Hepatocyte (in vitro differentiated cells): ENCODE data around the gene HEMK1. TPM values are rescaled to one million over a fixed set of nuclear protein-coding genes. Genes with fewer than 3 reads are reported as not detected.

Experiments used
- DNase-seq: peaks from one replicate; pipeline ENCODE4 v3.0.0-alpha.2; 2016; ENCODE audit warnings: low spot score
- H2AFZ ChIP-seq: fragments of 200-600 bp; sonication (generic); 2 replicates; pipeline ENCODE4 v1.6.0; 2016; ENCODE audit warnings: antibody characterized with exemption, mild to moderate bottlenecking
- H3K27ac ChIP-seq: fragments of 200-600 bp; sonication (generic); 2 replicates; pipeline ENCODE4 v1.5.1; 2016; ENCODE audit warnings: mild to moderate bottlenecking
- H3K27me3 ChIP-seq: fragments of 200-600 bp; sonication (generic); 2 replicates; pipeline ENCODE4 v1.6.1; 2016
- H3K36me3 ChIP-seq: fragments of 200-600 bp; sonication (generic); replicated peaks from 2 replicates; pipeline ENCODE4 v1.5.1; 2016; ENCODE audit warnings: low read depth; ENCODE audit not compliant: insufficient read depth
- H3K4me1 ChIP-seq: fragments of 200-600 bp; sonication (generic); 2 replicates; pipeline ENCODE4 v1.5.1; 2016; ENCODE audit warnings: mild to moderate bottlenecking, moderate library complexity; ENCODE audit not compliant: insufficient read depth
- H3K4me2 ChIP-seq: fragments of 200-600 bp; sonication (generic); 2 replicates; pipeline ENCODE4 v1.6.0; 2016
- H3K4me3 ChIP-seq: fragments of 200-600 bp; sonication (generic); 2 replicates; pipeline ENCODE4 v1.5.1; 2016; ENCODE audit warnings: mild to moderate bottlenecking
- H3K79me2 ChIP-seq: fragments of 200-600 bp; sonication (generic); 2 replicates; pipeline ENCODE4 v1.6.0; 2017; ENCODE audit warnings: mild to moderate bottlenecking
- H3K9me2 ChIP-seq: fragments of 200-600 bp; sonication (generic); replicated peaks from 2 replicates; pipeline ENCODE4 v1.6.0; 2017; ENCODE audit warnings: mild to moderate bottlenecking; ENCODE audit not compliant: insufficient read depth
- H3K9me3 ChIP-seq: fragments of 200-600 bp; sonication (generic); 2 replicates; pipeline ENCODE4 v1.5.1; 2016; ENCODE audit warnings: low read depth, mild to moderate bottlenecking
- H4K20me1 ChIP-seq: fragments of 200-600 bp; sonication (generic); 2 replicates; pipeline ENCODE4 v1.6.0; 2016; ENCODE audit warnings: mild to moderate bottlenecking; ENCODE audit not compliant: insufficient read depth, poor library complexity, severe bottlenecking
- EZH2 ChIP-seq: fragments of 200-600 bp; sonication (generic); IDR thresholded peaks from 2 replicates; pipeline ENCODE4 v1.6.1; 2016; ENCODE audit warnings: antibody characterized with exemption, mild to moderate bottlenecking, borderline replicate concordance
- EZH2phosphoT487 ChIP-seq: fragments of 200-600 bp; sonication (generic); IDR thresholded peaks from one replicate; pipeline ENCODE4 v1.6.1; 2018; ENCODE audit warnings: antibody characterized with exemption, mild to moderate bottlenecking, low read depth, moderate library complexity; ENCODE audit not compliant: unreplicated experiment, severe bottlenecking
- WGBS: methylation state at CpG from one replicate; pipeline ENCODE4 v1.1.6; 2016; ENCODE audit warnings: low lambda C conversion rate; ENCODE audit errors: missing lambda C conversion rate; 5-methylcytosine and 5-hydroxymethylcytosine counted together
- polyA plus RNA-seq: library from polyadenylated mRNA; unstranded; fragments of >200 nt; fragmentation: Nextera tagmentation; extraction: Ambion mirVana; gene quantifications from 2 replicates; pipeline ENCODE4 v1.2.1, GENCODE V29; 2016
- total RNA-seq: library from RNA; depleted of rRNA; stranded (reverse); fragments of >200 nt; gene quantifications from 2 replicates; pipeline ENCODE4 v1.2.3, GENCODE V29; 2014
- TF ChIP-seq, protein P1 (sequence below): fragments of 200-600 bp; sonication (generic); IDR thresholded peaks from 2 replicates; pipeline ENCODE4 v1.5.1; 2016; ENCODE audit warnings: antibody characterized with exemption, mild to moderate bottlenecking; ENCODE audit not compliant: poor library complexity

The HEMK1 gene
- total and polyA plus RNA-seq, 2 experiments from 2014 or later, result 18.6 to 27.2 TPM

DNA sequence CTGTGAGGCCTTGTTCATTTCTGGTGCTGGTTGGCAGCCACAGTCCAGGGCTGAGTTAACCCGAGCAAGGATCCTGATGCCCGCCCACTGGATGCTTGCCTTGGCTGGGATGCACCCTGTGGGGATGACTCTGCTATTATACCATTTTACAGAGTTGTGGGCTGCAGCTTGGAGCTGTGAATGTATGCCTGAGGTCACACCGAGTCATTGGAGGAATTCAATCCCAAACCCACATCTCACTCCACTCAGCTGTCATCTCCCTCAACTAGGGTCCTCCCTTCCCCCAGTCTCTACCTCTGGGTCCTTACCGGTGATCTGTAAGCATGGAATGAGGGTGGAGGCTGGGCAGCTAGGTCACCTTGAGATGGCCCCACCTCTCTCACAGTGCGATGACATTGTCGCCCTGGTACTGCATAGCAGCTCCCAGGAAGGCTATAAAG is 69.8 kb downstream of the HEMK1 start:
- no peak overlapping the region for H2AFZ ChIP-seq
- no peaks in the 10 kb centered on the region for H3K27me3 ChIP-seq
- 90% methylated on average over 6 of the region's 6 CpGs for WGBS
- H3K4me2 ChIP-seq, result no peak overlapping the region
- H3K79me2 ChIP-seq, result peaks cover 7% of the 10 kb centered on the region
- no peak overlapping the region for H3K27ac ChIP-seq
- H3K4me1 ChIP-seq, result no peaks in the 10 kb centered on the region
- TF ChIP-seq EZH2phosphoT487 (no peak), EZH2 (no peak)
- TF ChIP-seq, protein P1, sequence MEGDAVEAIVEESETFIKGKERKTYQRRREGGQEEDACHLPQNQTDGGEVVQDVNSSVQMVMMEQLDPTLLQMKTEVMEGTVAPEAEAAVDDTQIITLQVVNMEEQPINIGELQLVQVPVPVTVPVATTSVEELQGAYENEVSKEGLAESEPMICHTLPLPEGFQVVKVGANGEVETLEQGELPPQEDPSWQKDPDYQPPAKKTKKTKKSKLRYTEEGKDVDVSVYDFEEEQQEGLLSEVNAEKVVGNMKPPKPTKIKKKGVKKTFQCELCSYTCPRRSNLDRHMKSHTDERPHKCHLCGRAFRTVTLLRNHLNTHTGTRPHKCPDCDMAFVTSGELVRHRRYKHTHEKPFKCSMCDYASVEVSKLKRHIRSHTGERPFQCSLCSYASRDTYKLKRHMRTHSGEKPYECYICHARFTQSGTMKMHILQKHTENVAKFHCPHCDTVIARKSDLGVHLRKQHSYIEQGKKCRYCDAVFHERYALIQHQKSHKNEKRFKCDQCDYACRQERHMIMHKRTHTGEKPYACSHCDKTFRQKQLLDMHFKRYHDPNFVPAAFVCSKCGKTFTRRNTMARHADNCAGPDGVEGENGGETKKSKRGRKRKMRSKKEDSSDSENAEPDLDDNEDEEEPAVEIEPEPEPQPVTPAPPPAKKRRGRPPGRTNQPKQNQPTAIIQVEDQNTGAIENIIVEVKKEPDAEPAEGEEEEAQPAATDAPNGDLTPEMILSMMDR, result no peak
- no peak overlapping the region for H3K4me3 ChIP-seq
- no peak for DNase-seq
- H4K20me1 ChIP-seq, result peaks cover 5% of the 10 kb centered on the region
- no peaks in the 10 kb centered on the region for H3K9me2 ChIP-seq
- no peaks in the 10 kb centered on the region for H3K36me3 ChIP-seq
- H3K9me3 ChIP-seq, result no peaks in the 10 kb centered on the region

GRCh38 chr3:50642382-50642781 is 73.1 kb downstream of the HEMK1 start:
- H3K9me2 ChIP-seq, result no peaks in the 10 kb centered on the region
- H2AFZ ChIP-seq, result no peak overlapping the region
- H3K4me3 ChIP-seq, result no peak overlapping the region
- peaks cover 4% of the 10 kb centered on the region for H4K20me1 ChIP-seq
- no peaks in the 10 kb centered on the region for H3K27me3 ChIP-seq
- no peaks in the 10 kb centered on the region for H3K4me1 ChIP-seq
- TF ChIP-seq EZH2phosphoT487, result no peak
- TF ChIP-seq, protein P1, result no peak
- no peak for TF ChIP-seq EZH2
- H3K36me3 ChIP-seq, result no peaks in the 10 kb centered on the region
- H3K79me2 ChIP-seq, result no peaks in the 10 kb centered on the region
- no peak overlapping the region for H3K27ac ChIP-seq
- no peak overlapping the region for H3K4me2 ChIP-seq
- WGBS, result 97% methylated on average over 1 of the region's 1 CpG
- DNase-seq, result no peak
- H3K9me3 ChIP-seq, result no peaks in the 10 kb centered on the region

DNA sequence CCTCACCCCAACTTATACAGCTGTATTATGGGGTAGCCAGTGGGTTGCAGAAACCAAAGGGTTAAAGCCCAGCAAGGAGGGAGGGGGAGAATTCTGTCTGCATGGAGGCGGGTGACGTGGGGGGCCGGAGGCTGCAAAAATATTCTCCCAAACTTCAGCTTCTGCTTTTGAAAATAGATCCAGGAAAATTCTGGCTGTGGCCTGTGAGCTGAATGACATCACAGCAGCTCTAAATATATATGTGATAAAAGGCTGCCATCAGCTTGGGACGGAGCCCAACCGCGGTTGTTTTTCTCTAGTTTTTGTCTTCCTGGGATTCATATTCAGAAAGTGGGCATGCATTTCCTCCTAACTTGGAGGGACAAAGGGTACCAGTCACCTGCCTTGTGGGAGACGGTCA is 75.2 kb downstream of the HEMK1 start:
- no peak overlapping the region for H3K4me3 ChIP-seq
- H3K4me2 ChIP-seq, result no peak overlapping the region
- DNase-seq, result no peak

More for the DNA sequence above, 75.2 kb downstream of the HEMK1 start:
- no peak for TF ChIP-seq EZH2phosphoT487
- no peak for TF ChIP-seq EZH2
- TF ChIP-seq, protein P1, result no peak
- H3K79me2 ChIP-seq, result no peaks in the 10 kb centered on the region
- no peaks in the 10 kb centered on the region for H3K36me3 ChIP-seq
- WGBS, result 80% methylated on average over 6 of the region's 7 CpGs
- no peak overlapping the region for H2AFZ ChIP-seq
- H4K20me1 ChIP-seq, result peaks cover 4% of the 10 kb centered on the region
- no peaks in the 10 kb centered on the region for H3K9me2 ChIP-seq
- H3K27ac ChIP-seq, result no peak overlapping the region
- no peaks in the 10 kb centered on the region for H3K9me3 ChIP-seq
- no peaks in the 10 kb centered on the region for H3K4me1 ChIP-seq
- H3K27me3 ChIP-seq, result no peaks in the 10 kb centered on the region
